GM19438 (cell line): ENCODE data around the gene TLL2.

ENCODE experiments used
- ATAC-seq: cut with Tn5 transposase; IDR thresholded peaks from one replicate; pipeline ENCODE4 v1.9.1; 2021; ENCODE audit warnings: low read depth; ENCODE audit not compliant: unreplicated experiment

Gene TLL2

GRCh38 chr10:96436035-96436434 lies 77.7 kb downstream of the TLL2 start:
- no peak for ATAC-seq

- ATAC-seq = no peak
Measured at GRCh38 chr10:96431211-96431970, 82.3 kb downstream of the TLL2 start.

- ATAC-seq = no peak
Measured at GRCh38 chr10:96427291-96427690, 86.4 kb downstream of the TLL2 start.

GRCh38 chr10:96422525-96422924 lies 91.2 kb downstream of the TLL2 start:
- no peak for ATAC-seq

DNA sequence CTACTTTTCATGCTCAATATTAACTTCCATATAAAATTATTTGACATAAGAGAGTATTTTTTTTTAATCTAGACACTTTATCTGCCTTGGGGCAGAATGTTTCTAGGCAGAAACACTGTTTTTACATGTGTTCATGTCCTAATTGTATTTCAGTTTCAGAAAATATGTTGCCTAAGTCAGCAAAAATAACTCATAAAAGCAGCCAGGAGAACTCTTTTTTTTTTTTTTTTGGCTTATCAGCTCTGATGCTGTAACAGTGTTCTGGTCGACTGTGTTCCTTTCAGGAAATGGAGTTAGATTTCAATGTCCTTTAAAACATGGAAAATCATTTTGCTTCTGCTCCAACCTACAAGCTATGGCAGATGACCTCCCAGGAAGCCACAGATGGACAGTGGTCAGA lies 91.7 kb downstream of the TLL2 start:
- ATAC-seq = no peak

- no peak for ATAC-seq
Measured at GRCh38 chr10:96420228-96421009, 93.3 kb downstream of the TLL2 start.

DNA sequence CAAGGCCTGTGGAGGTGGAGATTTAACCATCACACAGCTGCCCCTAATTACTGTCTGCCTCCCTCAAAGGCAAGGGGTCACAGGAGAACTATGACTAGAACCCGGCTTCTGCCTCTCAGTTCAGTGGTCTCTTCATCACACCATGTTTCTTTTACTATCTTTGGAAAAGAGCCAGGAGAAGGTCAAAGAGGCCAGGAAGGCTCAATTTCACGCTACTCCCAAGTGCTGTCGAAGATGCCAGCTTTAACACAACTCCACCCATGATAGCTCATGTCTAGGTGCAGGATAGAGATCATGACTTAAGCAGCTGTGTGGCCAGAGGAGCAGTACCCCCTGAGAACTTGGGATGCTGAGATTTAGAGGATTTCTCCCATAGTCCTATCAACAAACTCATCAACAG lies 94.4 kb downstream of the TLL2 start:
- no peak for ATAC-seq

DNA sequence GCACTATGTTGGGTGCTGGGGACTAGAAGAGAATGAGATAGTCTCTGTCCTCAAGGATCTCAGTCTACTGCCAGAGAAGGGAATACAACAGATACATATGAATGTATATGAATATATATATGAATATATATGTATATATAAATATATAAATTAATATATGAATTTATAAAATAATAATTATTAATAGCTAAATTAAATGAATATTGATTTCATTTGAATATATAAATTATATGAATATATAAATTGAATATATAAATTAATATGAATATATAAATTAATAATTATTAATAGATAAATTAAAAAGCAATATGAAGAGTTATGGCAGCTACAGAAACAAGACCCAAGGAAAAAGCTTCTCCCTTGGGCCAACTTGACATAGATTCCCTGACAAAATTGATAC lies 95.1 kb downstream of the TLL2 start:
- ATAC-seq = no peak

DNA sequence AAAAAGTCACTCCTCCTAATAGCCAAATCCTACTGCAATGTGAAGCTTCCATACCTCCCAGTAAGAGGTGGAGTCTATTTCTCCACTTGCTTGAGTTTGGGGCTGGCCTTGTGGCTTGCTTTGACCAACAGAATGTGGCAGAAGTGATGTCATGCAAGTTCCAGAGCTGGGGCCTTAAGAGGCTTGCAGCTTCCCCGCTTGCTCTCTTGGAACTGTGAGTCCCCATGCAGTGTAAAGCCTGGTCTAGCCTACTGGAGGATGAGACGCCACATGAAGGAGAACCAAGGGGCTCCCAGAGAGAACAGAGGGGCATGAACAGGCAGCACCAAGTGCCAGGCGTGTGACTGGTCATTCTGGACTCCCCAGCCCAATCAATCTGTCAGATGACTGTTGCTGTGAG lies 96.3 kb downstream of the TLL2 start:
- ATAC-seq = no peak

- ATAC-seq = no peak
Measured at GRCh38 chr10:96416643-96417042, 97.1 kb downstream of the TLL2 start.

GRCh38 chr10:96415891-96416554 lies 97.7 kb downstream of the TLL2 start:
- no peak for ATAC-seq

- no peak for ATAC-seq
Measured at GRCh38 chr10:96415150-96415890, 98.4 kb downstream of the TLL2 start.

- no peak for ATAC-seq
Measured at GRCh38 chr10:96414303-96414702, 99.4 kb downstream of the TLL2 start.

DNA sequence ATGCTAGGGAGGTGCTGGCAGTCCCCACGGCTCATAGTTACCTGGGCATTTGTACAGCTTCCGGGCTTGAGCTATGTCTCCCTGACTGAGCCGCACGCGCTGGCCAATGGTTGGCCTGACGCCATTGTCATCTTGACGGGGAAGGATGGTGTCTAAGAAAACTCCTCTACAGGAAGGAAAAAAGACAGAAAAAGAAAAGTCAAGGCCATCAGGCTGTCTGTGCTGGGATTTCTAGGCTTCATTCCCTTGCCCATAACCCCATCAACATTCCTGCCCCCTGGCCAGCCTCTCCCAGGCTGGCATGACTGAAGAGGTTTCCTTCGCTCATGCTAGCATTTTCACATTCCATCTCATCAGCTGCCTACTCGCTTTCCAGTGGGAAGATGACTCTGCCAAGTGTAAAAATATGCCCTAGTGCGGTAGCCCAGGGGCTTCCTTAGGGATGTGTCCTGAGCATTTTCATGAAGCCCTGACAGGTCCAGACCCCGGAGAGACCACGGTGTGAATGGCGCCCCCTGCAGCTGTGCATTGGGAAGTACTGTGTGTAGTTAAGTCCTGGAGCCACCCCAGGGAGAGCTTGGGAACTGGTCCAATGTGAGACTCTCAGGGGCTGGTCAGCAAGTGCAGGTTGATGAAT lies 100.5 kb downstream of the TLL2 start:
- ATAC-seq = no peak

GRCh38 chr10:96411716-96412320 lies 101.9 kb downstream of the TLL2 start:
- ATAC-seq = no peak

DNA sequence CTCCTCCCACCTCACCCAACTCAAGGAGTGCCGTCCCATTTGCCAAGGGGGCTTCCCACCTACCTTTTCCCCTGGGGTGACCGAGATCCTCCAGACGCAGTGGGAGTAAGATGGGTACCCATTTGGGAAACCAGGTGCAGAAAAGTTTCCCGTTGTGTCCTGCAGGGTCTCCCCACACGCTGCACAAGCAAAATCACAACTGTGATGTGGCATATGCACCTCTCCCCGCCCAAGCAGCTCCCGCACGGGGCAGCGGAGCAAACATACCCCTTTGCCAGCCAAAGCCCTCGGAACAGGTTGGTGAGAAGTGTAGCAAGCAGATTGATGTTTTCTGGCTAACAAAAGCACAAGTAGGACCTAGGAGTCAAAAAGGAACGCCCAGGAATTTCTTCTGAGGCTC lies 103.4 kb downstream of the TLL2 start:
- no peak for ATAC-seq

DNA sequence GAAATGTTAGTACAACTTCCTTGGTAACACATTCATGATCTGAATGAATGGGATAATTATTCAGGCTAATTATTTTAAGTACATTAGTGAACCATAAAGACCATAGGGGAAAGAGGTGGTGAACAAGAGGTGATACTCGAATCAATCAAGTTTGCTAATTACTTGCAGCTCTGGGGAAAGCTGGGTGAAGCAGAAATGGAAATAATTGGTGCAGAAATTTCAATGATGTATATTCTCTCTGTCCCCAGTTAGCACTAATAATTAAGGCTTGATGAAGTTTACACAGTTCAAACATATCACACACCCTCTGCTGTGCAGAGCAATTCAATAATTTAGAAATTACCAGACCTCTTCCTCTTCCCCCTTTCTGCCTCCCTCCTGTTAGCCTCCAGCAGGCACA lies 105.5 kb downstream of the TLL2 start:
- no peak for ATAC-seq

- no peak for ATAC-seq
Measured at GRCh38 chr10:96407560-96408069, 106.1 kb downstream of the TLL2 start.

DNA sequence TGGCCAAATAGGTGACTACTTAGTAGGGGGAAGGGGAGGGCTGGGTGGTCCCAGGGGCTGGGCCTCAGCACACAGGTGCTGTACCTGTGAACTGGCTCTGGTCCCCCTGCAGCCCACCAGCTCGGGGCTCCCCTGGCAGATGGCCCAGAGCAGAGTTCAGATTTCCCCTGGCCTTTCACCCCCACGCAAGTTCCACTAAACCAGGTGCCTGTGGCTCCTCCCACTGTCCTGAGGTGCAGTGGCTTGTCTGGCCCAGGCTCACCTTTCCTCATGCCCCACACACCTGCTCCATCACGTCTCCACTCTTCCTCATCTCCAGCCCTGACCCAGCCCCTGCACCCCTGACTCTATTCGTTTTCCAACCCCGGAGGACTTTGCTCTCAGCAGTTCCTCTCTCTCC lies 107.6 kb downstream of the TLL2 start:
- no peak for ATAC-seq
